ENCODE data around the gene WDR53. TPM values are rescaled to one million over a fixed set of nuclear protein-coding genes. Genes with fewer than 3 reads are reported as not detected.
A peak's percentile ranks its signal among the peaks of the same experiment; 100 is the strongest.

The WDR53 gene
- polyA plus RNA-seq, 3 donors: 4.1 to 6.7 (median 5.3) TPM

- intact Hi-C loops (cut with micrococcal nuclease): no loop called here
- no peak for TF ChIP-seq CTCF (IDR thresholded peaks at IDR 0.05)
- DNase-seq: no peak
- Mint-ChIP-seq H3K4me3 (no peak overlapping the region), H3K27me3 (ENCODE audit: low read depth in 3 of 3) (peaks cover 4 to 14% (median 5%) of the 10 kb centered on the region in 3 donors), H3K9me3 (peaks cover 2 to 9% (median 8%) of the 10 kb centered on the region in 7 donors), H3K4me1 (peaks cover 6% of the 10 kb centered on the region), H3K27ac (no peak overlapping the region), H3K36me3 (no peaks in the 10 kb centered on the region)
- no peaks in the 10 kb centered on the region for H3K27me3 ChIP-seq (ENCODE audit: control insufficient read depth in 2 of 2, insufficient read depth in 2 of 2, low read length in 2 of 2)
- no peaks in the 10 kb centered on the region for H3K79me2 ChIP-seq (ENCODE audit: insufficient read depth, low read length)
- H4K20me1 ChIP-seq (ENCODE audit: insufficient read depth, low read length): no peaks in the 10 kb centered on the region
- H3K9ac ChIP-seq (ENCODE audit: insufficient read depth, low read length, poor library complexity, severe bottlenecking): no peak overlapping the region
- no peaks in the 10 kb centered on the region for H3K9me3 ChIP-seq (replicated peaks in 1 of 2; ENCODE audit: control insufficient read depth in 1 of 2, insufficient read depth in 1 of 2, low read length in 2 of 2)
- H2AFZ ChIP-seq (ENCODE audit: insufficient read depth, low read depth, low read length, poor library complexity, severe bottlenecking): no peak overlapping the region
- no peak overlapping the region for H3K4me3 ChIP-seq (replicated peaks in 1 of 3; ENCODE audit: low read depth in 2 of 3, low read length in 3 of 3)
- no CpG with 5 or more reads among the region's 4 CpGs for WGBS (ENCODE audit: insufficient coverage)
- H3K27ac ChIP-seq (ENCODE audit: low read depth in 1 of 2, low read length in 2 of 2): no peak overlapping the region
- H3K4me2 ChIP-seq (replicated peaks; ENCODE audit: extremely low read depth, low read length, poor library complexity, severe bottlenecking): no peak overlapping the region
- H3K4me1 ChIP-seq (ENCODE audit: control insufficient read depth in 1 of 2, insufficient read depth in 2 of 2, low read length in 2 of 2): peaks cover 8 to 10% of the 10 kb centered on the region in 2 donors
- H3K36me3 ChIP-seq (replicated peaks in 1 of 2; ENCODE audit: control insufficient read depth in 1 of 2, insufficient read depth in 2 of 2, low read length in 2 of 2): no peaks in the 10 kb centered on the region
These were observed 36.9 kb downstream of the WDR53 start for GRCh38 chr3:196531418-196531817.

DNA sequence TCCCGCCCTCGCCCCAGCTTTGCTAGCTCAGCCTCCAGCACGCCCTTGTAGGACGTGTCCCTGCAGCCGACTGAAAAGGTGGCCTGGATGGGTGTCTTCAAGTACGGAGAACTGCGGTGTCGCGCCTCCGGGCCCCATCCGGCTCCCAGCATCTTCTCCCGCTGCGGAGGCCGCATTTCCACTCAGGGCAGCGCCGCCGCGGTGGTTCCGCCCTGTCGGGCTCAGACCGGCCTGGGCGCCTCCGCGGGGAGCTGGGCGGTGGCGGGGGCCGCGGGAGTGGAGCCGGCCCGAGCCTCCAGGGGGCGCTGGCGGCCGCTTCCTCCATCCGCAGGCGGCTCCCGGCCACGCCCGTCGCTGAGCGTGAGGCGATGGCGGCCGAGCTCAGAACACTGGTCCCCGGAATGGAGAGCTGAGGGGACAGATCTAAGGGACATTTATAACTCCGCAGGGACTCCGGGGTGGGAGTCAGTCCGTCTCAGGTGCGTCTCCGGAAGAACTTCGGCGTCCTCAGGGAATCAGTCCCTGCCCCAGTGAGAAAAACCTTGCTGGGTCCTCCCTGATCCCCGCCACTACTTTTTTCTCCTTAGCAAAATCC lies 39.6 kb downstream of the WDR53 start:
- H3K27ac Mint-ChIP-seq: peak overlapping the region in 3 of 7 donors; percentile 46 to 64 (median 53)
- H3K79me2 ChIP-seq (ENCODE audit: insufficient read depth, low read length): no peaks in the 10 kb centered on the region
- no peaks in the 10 kb centered on the region for H3K9me3 ChIP-seq (replicated peaks in 1 of 2; ENCODE audit: control insufficient read depth in 1 of 2, insufficient read depth in 1 of 2, low read length in 2 of 2)
- H2AFZ ChIP-seq (ENCODE audit: insufficient read depth, low read depth, low read length, poor library complexity, severe bottlenecking): peak overlapping the region; percentile 89
- H3K4me1 Mint-ChIP-seq: peaks cover 6% of the 10 kb centered on the region
- DNase-seq: peak; percentile 72 to 80 (median 79)
- WGBS (ENCODE audit: insufficient coverage): under 1% methylated on average over 45 of the region's 52 CpGs
- peaks cover 8 to 10% of the 10 kb centered on the region in 2 donors for H3K4me1 ChIP-seq (ENCODE audit: control insufficient read depth in 1 of 2, insufficient read depth in 2 of 2, low read length in 2 of 2)
- peak; percentile 95 for TF ChIP-seq CTCF (IDR thresholded peaks at IDR 0.05)
- H3K27ac ChIP-seq (ENCODE audit: low read depth in 1 of 2, low read length in 2 of 2): peak overlapping the region in 1 of 2 donors; percentile 53
- H3K27me3 ChIP-seq (ENCODE audit: control insufficient read depth in 2 of 2, insufficient read depth in 2 of 2, low read length in 2 of 2): no peaks in the 10 kb centered on the region
- H3K36me3 Mint-ChIP-seq: no peaks in the 10 kb centered on the region
- peaks cover 2 to 9% (median 6%) of the 10 kb centered on the region in 7 donors for H3K9me3 Mint-ChIP-seq
- peaks cover 1 to 19% (median 4%) of the 10 kb centered on the region in 3 donors for H3K27me3 Mint-ChIP-seq (ENCODE audit: low read depth in 3 of 3)
- H3K4me2 ChIP-seq (replicated peaks; ENCODE audit: extremely low read depth, low read length, poor library complexity, severe bottlenecking): peak overlapping the region; percentile 94
- H3K4me3 ChIP-seq (replicated peaks in 1 of 3; ENCODE audit: low read depth in 2 of 3, low read length in 3 of 3): peak overlapping the region; percentile 35 to 71 (median 37)
- no peaks in the 10 kb centered on the region for H4K20me1 ChIP-seq (ENCODE audit: insufficient read depth, low read length)
- H3K9ac ChIP-seq (ENCODE audit: insufficient read depth, low read length, poor library complexity, severe bottlenecking): peak overlapping the region; percentile 37
- H3K4me3 Mint-ChIP-seq: peak overlapping the region; percentile 72 to 75
- intact Hi-C loops (cut with micrococcal nuclease): loop anchor here in 1 of 2 donors (5.0 kb wide), 1 partner anchor 164 kb away; no protein-coding TSS in a partner anchor
- no peaks in the 10 kb centered on the region for H3K36me3 ChIP-seq (replicated peaks in 1 of 2; ENCODE audit: control insufficient read depth in 1 of 2, insufficient read depth in 2 of 2, low read length in 2 of 2)

Data from CD14-positive monocyte (primary cell).